HepG2 (cell line): ENCODE results near the gene ACSS2. TPM values are rescaled to one million over a fixed set of nuclear protein-coding genes. Genes with fewer than 3 reads are reported as not detected.

ENCODE experiments used
- CHD4 ChIP-seq: fragments of 200-600 bp; sonication (generic); IDR thresholded peaks from 2 replicates; pipeline ENCODE4 v1.7.0; 2017; ENCODE audit warnings: mild to moderate bottlenecking, low read length, borderline replicate concordance
- IKZF4 ChIP-seq: sonication (generic); formaldehyde crosslinking; IDR thresholded peaks from 2 replicates; pipeline ENCODE4 v1.5.1; 2020; ENCODE audit warnings: borderline replicate concordance, mild to moderate bottlenecking, low read depth, missing genetic modification reagents; ENCODE audit errors: not compliant biosample characterization
- KMT2B ChIP-seq: IDR thresholded peaks from 2 replicates; pipeline ENCODE4 v1.6.1; 2016; ENCODE audit warnings: missing genetic modification reagents, missing compliant biosample characterization
- LCORL ChIP-seq, 2 experiments: fragments of 450-650 bp in 1 of 2; sonication (generic) in 1 of 2; formaldehyde crosslinking in 1 of 2; IDR thresholded peaks; 2 replicates each; pipeline versions ENCODE4 v1.5.0 to v1.6.1; 2017 to 2020; ENCODE audit warnings: antibody characterized with exemption in 1 of 2, missing genetic modification reagents in 1 of 2
- MEIS2 ChIP-seq: sonication (generic); formaldehyde crosslinking; IDR thresholded peaks from 2 replicates; pipeline ENCODE4 v1.9.0; 2021; ENCODE audit warnings: mild to moderate bottlenecking, missing genetic modification reagents
- NR2F6 ChIP-seq, 2 experiments: IDR thresholded peaks; 2 replicates each; pipeline ENCODE4 v1.6.1; 2016; ENCODE audit warnings: antibody characterized with exemption in 1 of 2, mild to moderate bottlenecking in 1 of 2
- PATZ1 ChIP-seq: sonication (generic); formaldehyde crosslinking; IDR thresholded peaks from 2 replicates; pipeline ENCODE4 v1.4.0; 2020; ENCODE audit warnings: missing genetic modification reagents
- PAX8 ChIP-seq: sonication (generic); formaldehyde crosslinking; IDR thresholded peaks from 2 replicates; pipeline ENCODE4 v1.8.0; 2022; ENCODE audit warnings: mild to moderate bottlenecking, missing genetic modification reagents, borderline replicate concordance
- PHF5A ChIP-seq: IDR thresholded peaks from one replicate; pipeline ENCODE4 v1.6.1; 2018; ENCODE audit warnings: low read depth, missing genetic modification reagents; ENCODE audit not compliant: unreplicated experiment
- PRPF4 ChIP-seq: fragments of 200-400 bp; formaldehyde crosslinking; IDR thresholded peaks from 2 replicates; pipeline ENCODE4 v1.6.1; 2016; ENCODE audit warnings: low read length, low read depth; ENCODE audit not compliant: poor library complexity, severe bottlenecking
- RELA ChIP-seq: sonication (generic); formaldehyde crosslinking; IDR thresholded peaks from 2 replicates; pipeline ENCODE4 v1.4.0; 2020; ENCODE audit warnings: missing genetic modification reagents
- SKI ChIP-seq: fragments of 450-650 bp; IDR thresholded peaks from one replicate; pipeline ENCODE4 v1.6.1; 2018; ENCODE audit warnings: mild to moderate bottlenecking; ENCODE audit not compliant: partially characterized antibody
- SRY ChIP-seq: sonication (generic); formaldehyde crosslinking; IDR thresholded peaks from 2 replicates; pipeline ENCODE4 v1.8.0; 2022; ENCODE audit warnings: mild to moderate bottlenecking, missing genetic modification reagents
- STAT5B ChIP-seq: sonication (generic); formaldehyde crosslinking; IDR thresholded peaks from 2 replicates; pipeline ENCODE4 v1.4.0; 2020; ENCODE audit warnings: missing genetic modification reagents
- STAT6 ChIP-seq: sonication (generic); formaldehyde crosslinking; IDR thresholded peaks from 2 replicates; pipeline ENCODE4 v1.4.0; 2020; ENCODE audit warnings: missing genetic modification reagents, mild to moderate bottlenecking, borderline replicate concordance
- TBP ChIP-seq: sonication (generic); formaldehyde crosslinking; IDR thresholded peaks from 2 replicates; pipeline ENCODE4 v1.5.0; 2020; ENCODE audit warnings: missing genetic modification reagents
- ZC3H13 ChIP-seq: sonication (generic); formaldehyde crosslinking; IDR thresholded peaks from 2 replicates; pipeline ENCODE4 v1.8.1; 2023; ENCODE audit warnings: mild to moderate bottlenecking, missing genetic modification reagents, moderate library complexity
- ZFP1 ChIP-seq: IDR thresholded peaks from 2 replicates; pipeline ENCODE4 v1.6.1; 2016
- ZMAT3 ChIP-seq: sonication (generic); formaldehyde crosslinking; conservative IDR thresholded peaks from 2 replicates; pipeline ENCODE4 v1.7.0; 2021; ENCODE audit warnings: missing genetic modification reagents
- ZNF317 ChIP-seq: sonication (generic); formaldehyde crosslinking; IDR thresholded peaks from 2 replicates; pipeline ENCODE4 v1.5.0; 2020; ENCODE audit warnings: mild to moderate bottlenecking, missing genetic modification reagents
- ZNF382 ChIP-seq: sonication (generic); formaldehyde crosslinking; IDR thresholded peaks from 2 replicates; pipeline ENCODE4 v1.5.0; 2020; ENCODE audit warnings: missing genetic modification reagents, mild to moderate bottlenecking, borderline replicate concordance
- ZNF431 ChIP-seq: sonication (generic); formaldehyde crosslinking; IDR thresholded peaks from 2 replicates; pipeline ENCODE4 v1.9.0; 2022; ENCODE audit warnings: missing genetic modification reagents, low read depth, mild to moderate bottlenecking, borderline replicate concordance
- ZNF557 ChIP-seq: sonication (generic); formaldehyde crosslinking; IDR thresholded peaks from 2 replicates; pipeline ENCODE4 v1.4.0; 2020; ENCODE audit warnings: missing genetic modification reagents
- ZNF598 ChIP-seq: sonication (generic); formaldehyde crosslinking; IDR thresholded peaks from 2 replicates; pipeline ENCODE4 v1.5.1; 2020; ENCODE audit warnings: mild to moderate bottlenecking, missing genetic modification reagents, borderline replicate concordance
- ZNF619 ChIP-seq: sonication (generic); formaldehyde crosslinking; IDR thresholded peaks from 2 replicates; pipeline ENCODE4 v1.4.0; 2020; ENCODE audit warnings: mild to moderate bottlenecking, missing genetic modification reagents
- ZNF749 ChIP-seq: sonication (generic); formaldehyde crosslinking; IDR thresholded peaks from 2 replicates; pipeline ENCODE4 v1.8.0; 2022; ENCODE audit warnings: mild to moderate bottlenecking, missing genetic modification reagents, moderate library complexity, borderline replicate concordance
- ZNF883 ChIP-seq: sonication (generic); formaldehyde crosslinking; IDR thresholded peaks from 2 replicates; pipeline ENCODE4 v1.5.1; 2020; ENCODE audit warnings: mild to moderate bottlenecking, missing genetic modification reagents; ENCODE audit errors: not compliant biosample characterization
- polyA plus RNA-seq, 8 experiments: library from polyadenylated mRNA; depleted of rRNA in 3 of 8; stranded (reverse) in 7 of 8; unstranded in 1 of 8; fragments of >200 nt; fragmentation: Illumina TruSeq in 4 of 8; extraction: Trizol in 4 of 8; gene quantifications; 2 replicates each; pipeline versions ENCODE4 v1.2.1 to v1.2.3, GENCODE V29; 2011 to 2016; ENCODE audit warnings: low read depth in 4 of 8, missing spikeins in 1 of 8, mixed read lengths in 1 of 8; ENCODE audit not compliant: insufficient read depth in 1 of 8
- total RNA-seq, 5 experiments: library from RNA; depleted of rRNA; stranded (reverse); fragments of >200 nt; fragmentation: Illumina TruSeq; extraction: Trizol; gene quantifications; 2 replicates each; pipeline ENCODE4 v1.2.3, GENCODE V29; 2016; ENCODE audit warnings: low read depth in 1 of 5

Gene ACSS2
- total and polyA plus RNA-seq, 2 of the 13 experiments (the other 11 are each of a cell fraction or from before 2014, with no cell fraction given) = 72.8 to 89.7 TPM

- TF ChIP-seq STAT6 (CRISPR knock-in tag) (0 out of 2 replicates have a peak, but pooled peaks have one; percentile 31), STAT5B (CRISPR knock-in tag) (no peak), PATZ1 (0 out of 2 replicates have a peak, but pooled peaks have one; percentile 19), ZNF557 (CRISPR knock-in tag) (no peak), NR2F6 (IDR thresholded peaks at IDR 0.05) (no peak), NR2F6 (CRISPR knock-in tag; IDR thresholded peaks at IDR 0.05) (peak; percentile 37; the same call in 1 of the 2 replicates), KMT2B (CRISPR knock-in tag) (no peak; the same call in 1 of the 2 replicates), ZC3H13 (no peak), ZNF883 (peak; percentile 79), ZNF598 (CRISPR knock-in tag) (peak; percentile 62; the same call in 1 of the 2 replicates), ZNF431 (0 out of 2 replicates have a peak, but pooled peaks have one; percentile 13), PHF5A (CRISPR knock-in tag) (no peak), IKZF4 (CRISPR knock-in tag) (peak; percentile 78), ZNF619 (CRISPR knock-in tag) (peak; percentile 24; the same call in 1 of the 2 replicates), PAX8 (CRISPR knock-in tag) (no peak), LCORL (IDR thresholded peaks at IDR 0.05) (no peak), LCORL (CRISPR knock-in tag; IDR thresholded peaks at IDR 0.05) (peak; percentile 78), CHD4 (no peak), ZNF317 (no peak), SRY (CRISPR knock-in tag) (peak; percentile 18; the same call in 1 of the 2 replicates), SKI (no peak), MEIS2 (CRISPR knock-in tag) (no peak), ZNF749 (CRISPR knock-in tag) (0 out of 2 replicates have a peak, but pooled peaks have one; percentile 62), PRPF4 (no peak), ZNF382 (CRISPR knock-in tag) (no peak), TBP (no peak), RELA (CRISPR knock-in tag) (0 out of 2 replicates have a peak, but pooled peaks have one; percentile 47), ZFP1 (CRISPR knock-in tag) (0 out of 2 replicates have a peak, but pooled peaks have one; percentile 30), ZMAT3 (CRISPR knock-in tag) (no peak)
Measured at GRCh38 chr20:34874094-34874654, 2.2 kb upstream of the ACSS2 start (continued).
